DMS153 treated with DMSO at 0.1 percent for 48 hours (cell line): ENCODE results near the gene ACSM2A.
"Not testable (repeated sequence)": the region's sequence is repeated elsewhere in the genome, so short reads cannot be mapped to it uniquely, and the experiment has no call there.

Experiments
- DNase-seq: peaks from one replicate; lab custom pipeline; 2025; ENCODE audit not compliant: unreplicated experiment; lab: John Stamatoyannopoulos, UW

ACSM2A gene

DNA sequence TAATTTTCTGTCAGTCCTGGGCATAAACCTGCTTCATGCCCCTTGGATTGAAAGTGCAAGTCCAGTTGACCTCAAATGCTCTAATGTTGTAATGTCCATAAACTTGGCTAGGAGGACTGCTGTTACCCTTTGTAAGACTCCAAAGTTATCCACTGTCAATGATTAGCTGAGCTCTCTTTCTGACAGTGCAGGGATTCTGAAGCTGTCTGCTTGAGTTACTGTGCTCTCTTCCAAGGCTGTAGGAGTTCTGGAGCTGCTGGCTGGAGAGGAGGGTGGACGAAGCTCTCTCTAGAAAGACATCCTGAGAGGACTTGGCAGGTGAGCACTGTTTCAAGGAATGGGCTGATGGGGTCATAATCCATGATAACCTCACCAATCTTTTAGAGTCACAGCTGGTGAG, at the start of gene ACSM2A:
TSS of gene ACSM2A (plus strand) at position 158 of the 400 bp plus-strand sequence. CDS start 8,594 bp downstream, outside the sequence.
- not testable (repeated sequence) for DNase-seq

GRCh38 chr16:20402651-20403050, 48.7 kb upstream of the ACSM2A start:
- DNase-seq: no peak

DNA sequence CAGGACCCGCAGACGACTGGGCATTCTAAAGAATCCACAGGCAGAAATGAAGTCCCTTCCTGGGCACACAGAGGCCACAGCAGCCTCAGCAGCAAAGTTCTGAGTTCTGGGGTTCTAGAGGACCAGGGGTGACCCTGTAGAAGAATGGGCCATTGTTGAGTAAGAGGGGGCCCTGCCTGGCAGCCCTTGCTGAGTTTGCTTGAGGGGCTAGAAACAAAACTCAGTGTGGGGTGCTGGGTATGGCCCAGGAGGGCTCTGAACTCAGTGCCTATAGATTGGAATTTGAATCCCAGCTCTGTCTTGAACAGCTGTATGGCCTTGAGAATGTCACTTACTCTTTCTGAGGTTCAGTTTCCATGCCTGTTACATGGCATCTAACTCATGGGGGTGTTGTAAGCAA, 46.7 kb upstream of the ACSM2A start, which contains the start of gene PDILT:
TSS of gene PDILT (minus strand) at position 101 of the 400 bp plus-strand sequence. CDS start 5,437 bp downstream, outside the sequence.
- no peak for DNase-seq

- DNase-seq: no peak
Observed at GRCh38 chr16:20409398-20410120, 41.8 kb upstream of the ACSM2A start, which contains the start of gene ACSM5. Gene ACSM5 (plus strand): TSS chr16:20409534. CDS start chr16:20411485, 1,951 bp downstream.

GRCh38 chr16:20410121-20410723, 41.1 kb upstream of the ACSM2A start:
- no peak for DNase-seq

GRCh38 chr16:20411055-20411454, 40.3 kb upstream of the ACSM2A start:
- DNase-seq: no peak

DNA sequence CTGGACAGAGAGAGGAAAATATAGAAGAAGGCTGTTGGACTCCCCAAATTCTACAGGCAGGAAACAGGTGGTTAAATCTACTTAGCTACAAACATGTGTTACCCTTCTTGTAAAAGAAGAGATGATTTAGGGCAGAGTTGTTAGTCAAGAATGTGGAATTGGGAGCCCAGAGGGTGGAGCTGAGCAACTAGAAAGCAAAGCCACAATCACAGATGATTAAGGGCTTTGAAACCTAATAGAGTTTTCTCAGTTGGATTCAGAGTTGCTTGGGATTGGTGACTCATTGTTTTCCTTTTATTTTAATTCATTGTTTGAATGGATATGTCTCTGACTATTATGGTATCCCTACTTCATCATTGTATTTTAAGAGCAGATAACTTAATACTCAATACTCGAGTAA, 35.8 kb upstream of the ACSM2A start:
- no peak for DNase-seq

- not testable (repeated sequence) for DNase-seq
Observed at GRCh38 chr16:20419093-20419492, 32.2 kb upstream of the ACSM2A start.

DNA sequence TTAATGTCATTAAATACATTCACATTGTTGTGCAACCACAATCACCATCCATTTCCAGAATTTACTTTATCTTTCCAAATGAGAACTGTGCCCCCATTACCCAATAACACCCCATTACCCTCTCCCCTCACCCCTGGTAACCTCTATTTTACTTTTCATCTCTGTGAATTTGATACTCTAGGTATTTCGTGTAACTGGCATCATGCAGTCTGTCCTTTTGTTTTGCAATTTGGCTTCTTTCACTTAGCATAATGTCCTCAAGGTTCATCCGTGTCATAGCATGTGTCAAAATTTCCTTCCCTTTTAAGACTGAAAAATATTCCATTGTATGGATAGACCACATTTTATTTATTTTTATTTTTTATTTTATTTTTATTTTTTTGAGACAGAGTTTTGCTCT, 29.6 kb upstream of the ACSM2A start:
- not testable (repeated sequence) for DNase-seq

DNA sequence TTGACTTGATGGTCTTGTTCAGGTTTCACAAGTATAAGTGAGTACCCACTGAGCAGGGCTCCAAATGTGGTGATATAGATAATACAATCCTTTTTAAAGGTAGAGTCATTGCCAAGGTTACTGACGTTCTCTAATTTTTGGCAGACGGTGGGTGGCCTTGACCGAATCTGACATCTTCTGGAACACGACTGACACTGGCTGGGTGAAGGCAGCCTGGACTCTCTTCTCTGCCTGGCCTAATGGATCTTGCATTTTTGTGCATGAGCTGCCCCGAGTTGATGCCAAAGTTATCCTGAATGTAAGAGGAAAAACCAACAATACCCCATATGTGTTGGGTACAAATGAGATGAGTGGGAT, 27.6 kb upstream of the ACSM2A start:
- DNase-seq: not testable (repeated sequence)

DNA sequence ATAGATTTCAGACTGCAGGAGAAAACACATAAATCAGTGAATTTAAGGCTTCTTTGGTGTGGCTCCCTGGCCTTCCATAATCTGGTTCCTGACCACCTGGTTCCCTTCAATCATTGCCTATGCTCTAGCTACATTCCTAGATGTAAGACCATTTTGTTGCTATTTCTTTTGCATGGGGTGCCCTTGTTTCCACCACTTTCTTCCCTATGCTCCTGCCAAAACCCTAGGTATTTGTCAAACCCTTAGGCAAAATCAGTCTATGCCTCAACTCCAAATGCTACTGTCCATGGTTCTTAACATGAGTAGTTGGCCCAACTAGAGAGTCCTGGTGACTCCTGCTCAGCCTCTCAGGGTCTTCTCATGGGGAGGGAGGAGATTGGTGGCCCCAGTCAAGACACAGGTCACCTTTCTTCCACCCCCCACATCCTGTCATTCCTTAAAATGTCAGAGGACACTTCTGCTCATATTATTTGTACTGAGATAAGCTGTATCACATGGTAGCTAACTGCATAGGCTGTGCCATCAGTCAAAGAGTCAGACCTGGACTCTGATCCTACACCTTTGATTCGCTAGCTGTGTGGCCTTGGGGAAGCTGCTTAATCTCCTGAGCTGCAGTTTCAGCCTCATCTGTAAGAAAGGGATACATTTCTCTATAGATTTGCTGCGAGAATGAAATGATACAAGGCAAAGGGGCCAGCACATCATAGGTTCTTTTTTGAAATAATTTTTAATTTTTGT, 27.0 kb upstream of the ACSM2A start:
- no peak for DNase-seq

DNA sequence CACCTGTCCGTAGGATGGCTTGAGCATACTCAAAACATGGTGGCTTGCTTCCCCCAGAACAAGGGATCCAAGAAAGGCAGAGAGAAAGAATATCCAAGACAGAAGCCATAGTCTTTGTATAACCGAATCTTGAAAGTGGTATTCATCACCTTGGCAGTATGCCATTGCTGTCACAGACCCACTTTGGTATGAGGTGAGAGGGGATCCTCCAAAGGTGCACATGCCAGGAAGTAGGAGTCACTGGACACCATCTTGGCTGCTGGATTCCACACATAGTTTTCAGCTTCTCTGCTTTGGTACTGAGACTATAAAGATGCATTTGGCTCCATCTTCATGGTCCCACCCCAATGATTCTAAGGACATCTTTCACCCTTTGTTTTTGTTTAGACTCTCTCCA, 23.9 kb upstream of the ACSM2A start:
- not testable (repeated sequence) for DNase-seq

DNA sequence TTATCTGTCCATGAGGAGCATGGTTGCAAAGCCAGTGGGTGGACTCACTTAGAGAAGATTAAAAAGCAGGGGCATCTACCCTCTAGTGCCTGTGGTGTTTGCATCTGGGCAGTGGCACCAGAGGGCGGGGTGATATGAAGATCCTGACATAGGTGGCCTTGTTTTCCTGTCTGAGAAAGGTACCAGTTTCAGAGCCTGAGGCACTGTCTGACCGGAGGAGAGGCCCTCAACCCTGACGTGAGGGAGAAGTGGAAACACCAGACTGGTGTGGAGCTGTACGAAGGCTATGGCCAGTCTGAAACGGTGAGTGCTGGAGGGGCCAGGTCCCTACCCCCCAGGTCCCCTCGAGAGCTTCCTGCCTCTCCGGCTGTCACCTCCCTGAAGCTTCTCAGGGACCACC, 21.8 kb upstream of the ACSM2A start:
- DNase-seq: not testable (repeated sequence)

DNA sequence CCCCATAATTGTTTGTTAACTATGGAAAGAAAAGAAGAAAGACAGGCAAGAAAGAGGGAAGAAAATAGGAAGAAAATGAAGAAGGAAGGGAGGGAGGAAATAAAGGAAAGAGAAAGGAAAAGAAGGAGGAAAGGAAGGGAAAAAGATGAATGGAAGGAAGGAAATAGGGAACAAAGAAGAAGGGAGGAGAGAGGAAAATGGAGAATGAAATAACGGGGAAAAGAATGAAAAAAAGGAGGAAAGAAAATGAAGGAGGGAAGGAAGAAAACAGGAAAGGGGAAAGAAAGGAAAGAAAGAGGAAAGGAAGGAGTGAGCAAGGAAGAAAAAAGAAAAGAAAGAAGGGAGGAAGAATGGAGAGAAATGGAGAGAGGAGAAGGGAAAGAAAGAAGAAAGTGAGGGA, 20.8 kb upstream of the ACSM2A start:
- DNase-seq: not testable (repeated sequence)

- DNase-seq: no peak
Observed at GRCh38 chr16:20430948-20431347, 20.4 kb upstream of the ACSM2A start.

GRCh38 chr16:20438950-20439349, 12.4 kb upstream of the ACSM2A start:
- not testable (repeated sequence) for DNase-seq

DNA sequence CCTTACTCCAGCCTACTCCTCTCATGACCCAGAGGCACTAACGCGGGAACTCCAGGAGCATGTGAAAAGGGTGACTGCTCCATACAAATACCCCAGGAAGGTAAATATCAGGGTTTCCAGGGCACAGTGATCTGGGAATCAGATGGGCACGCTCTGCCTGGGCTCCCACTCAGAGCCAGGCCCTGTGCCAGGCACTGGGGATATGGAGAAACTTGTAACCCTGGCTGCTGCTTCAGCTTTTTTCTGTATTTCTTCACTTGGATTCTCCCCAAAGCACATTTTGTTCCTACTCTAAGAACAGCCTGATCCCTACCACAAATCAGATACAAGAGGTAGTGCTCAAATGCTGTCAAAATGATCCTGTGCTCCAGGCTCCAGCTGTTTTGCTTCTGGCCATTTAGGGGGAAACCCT, 11.5 kb upstream of the ACSM2A start:
- not testable (repeated sequence) for DNase-seq

- not testable (repeated sequence) for DNase-seq
Observed at GRCh38 chr16:20440731-20441130, 10.6 kb upstream of the ACSM2A start.

GRCh38 chr16:20441191-20441590, 10.1 kb upstream of the ACSM2A start:
- no peak for DNase-seq

DNA sequence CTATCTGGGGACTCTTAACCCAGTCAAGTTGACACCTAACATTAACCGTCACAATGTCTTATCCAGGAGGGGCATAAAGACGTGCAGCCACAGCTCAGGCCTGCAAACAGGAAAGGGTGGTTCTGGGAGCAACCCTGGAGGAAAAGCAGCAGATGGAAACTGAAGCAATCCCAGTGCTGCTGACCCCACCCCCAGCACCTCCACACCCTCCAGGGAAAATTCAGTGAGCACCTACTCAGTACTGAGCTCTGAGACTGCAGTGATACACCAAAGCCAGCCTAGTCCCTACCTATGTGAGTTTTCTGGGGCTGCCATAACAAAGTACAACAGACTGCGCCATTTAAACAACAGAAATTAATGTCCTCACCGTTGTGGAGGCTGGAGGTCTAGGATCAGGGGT, 9.5 kb upstream of the ACSM2A start:
- not testable (repeated sequence) for DNase-seq

GRCh38 chr16:20446652-20447393, 4.5 kb upstream of the ACSM2A start:
- DNase-seq: not testable (repeated sequence)
